ENCODE results near the gene PNPLA6. TPM values are rescaled to one million over a fixed set of nuclear protein-coding genes. Genes with fewer than 3 reads are reported as not detected.

PNPLA6 gene
- total and polyA plus RNA-seq, 2 of the 8 experiments (the other 6 are each of a cell fraction or from before 2014, with no cell fraction given), result 55.1 to 121 TPM

GRCh38 chr19:7509625-7510024 lies 25.9 kb upstream of the PNPLA6 start:
- H3K79me2 ChIP-seq (ENCODE audit: control insufficient read depth in 1 of 2, insufficient read depth in 2 of 2, low read length in 2 of 2), result no peaks in the 10 kb centered on the region
- FAIRE-seq, result peak; percentile 87
- TF ChIP-seq KDM5A (IDR thresholded peaks at IDR 0.05; ENCODE audit: low read length), result no peak
- no peak for TF ChIP-seq SRF (IDR thresholded peaks at IDR 0.05; ENCODE audit: low read depth, low read length)
- TF ChIP-seq SP2 (IDR thresholded peaks at IDR 0.05; ENCODE audit: low read length), result no peak
- no peak for TF ChIP-seq SP4 (IDR thresholded peaks at IDR 0.05; ENCODE audit: low read length)
- no peak for TF ChIP-seq ZNF274 (IDR thresholded peaks at IDR 0.05; ENCODE audit: borderline replicate concordance, extremely low read depth, low read length)
- TF ChIP-seq RXRA (IDR thresholded peaks at IDR 0.05; ENCODE audit: insufficient read depth, low read depth, low read length), result 0 out of 2 replicates have a peak, but pooled peaks have one; percentile 17
- TF ChIP-seq SIN3A (conservative IDR thresholded peaks at IDR 0.05 in 1 of 2, IDR thresholded peaks at IDR 0.05 in 1 of 2; ENCODE audit: low read depth in 1 of 2, low read length in 2 of 2), result peak; percentile 71 to 76; a peak in 3 of 4 replicates
- no peak for TF ChIP-seq USF2 (IDR thresholded peaks at IDR 0.05; ENCODE audit: low read length)
- no peak for TF ChIP-seq POU5F1 (IDR thresholded peaks at IDR 0.05; ENCODE audit: low read depth, low read length)
- TF ChIP-seq BRCA1 (IDR thresholded peaks at IDR 0.05; ENCODE audit: low read depth, low read length), result no peak
- TF ChIP-seq BCL11A (IDR thresholded peaks at IDR 0.05; ENCODE audit: low read depth in 2 of 2, low read length in 2 of 2), result no peak
- TF ChIP-seq EZH2 (IDR thresholded peaks at IDR 0.05; ENCODE audit: low read depth, low read length, severe bottlenecking), result no peak

More at GRCh38 chr19:7509625-7510024, 25.9 kb upstream of the PNPLA6 start:
- H3K23me2 ChIP-seq (ENCODE audit: low read depth, low read length), result peaks cover 8% of the 10 kb centered on the region; the same call in 1 of the 2 replicates
- no peak overlapping the region for H2AFZ ChIP-seq (ENCODE audit: low read length)
- no peak overlapping the region for H2AK5ac ChIP-seq (ENCODE audit: low read depth, low read length)
- no peak overlapping the region for H4K5ac ChIP-seq (ENCODE audit: insufficient read length, low read depth, low read length)
- H2BK15ac ChIP-seq (ENCODE audit: low read length), result no peak overlapping the region
- H3K23ac ChIP-seq (ENCODE audit: insufficient read length), result no peak overlapping the region
- H2BK12ac ChIP-seq (ENCODE audit: low read depth, low read length), result no peak overlapping the region; the same call in 1 of the 2 replicates
- no peak overlapping the region for H3K9ac ChIP-seq (replicated peaks in 1 of 4; ENCODE audit: extremely low read depth in 1 of 4, low read depth in 3 of 4, low read length in 3 of 4)
- WGBS, 2 experiments (ENCODE audit: extremely low coverage in 1 of 2, insufficient coverage in 1 of 2, insufficient read length in 1 of 2, insufficient replicate concordance in 2 of 2, low coverage in 1 of 2, low lambda C conversion rate in 2 of 2, missing lambda C conversion rate in 1 of 2), result 50% methylated on average over 3 of the region's 3 CpGs; no CpG with 5 or more reads in 1 of the 2 experiments
- no peak overlapping the region for H3K56ac ChIP-seq (replicated peaks; ENCODE audit: insufficient read length, low read depth, low read length)
- H3K14ac ChIP-seq (ENCODE audit: insufficient read length), result no peak overlapping the region
- no peak overlapping the region for H2BK5ac ChIP-seq (ENCODE audit: low read depth, low read length)
- no peak overlapping the region for H3K4ac ChIP-seq (replicated peaks; ENCODE audit: insufficient read length, low read depth, low read length)
- no peaks in the 10 kb centered on the region for H3K9me3 ChIP-seq (ENCODE audit: insufficient read depth in 2 of 2, low read depth in 1 of 2, low read length in 1 of 2)
- no peaks in the 10 kb centered on the region for H3K79me1 ChIP-seq (ENCODE audit: low read depth, low read length)
- no peak overlapping the region for H3K4me3 ChIP-seq (ENCODE audit: extremely low read depth in 1 of 4, insufficient read depth in 2 of 4, low read depth in 3 of 4, low read length in 4 of 4)
- no peaks in the 10 kb centered on the region for H3K36me3 ChIP-seq (ENCODE audit: control insufficient read depth in 2 of 4, insufficient read depth in 4 of 4, low read length in 3 of 4)
- H3K27me3 ChIP-seq (replicated peaks in 1 of 4; ENCODE audit: control insufficient read depth in 3 of 4, extremely low read depth in 1 of 4, insufficient read depth in 3 of 4, low read length in 3 of 4), result peaks cover 0 to 6% (median 4%) of the 10 kb centered on the region in 4 experiments; a peak in 1 of 7 replicates
- H3K4me1 ChIP-seq (replicated peaks in 1 of 4; ENCODE audit: control insufficient read depth in 3 of 4, insufficient read depth in 4 of 4, low read length in 3 of 4), result peaks cover 0 to 16% (median 12%) of the 10 kb centered on the region in 4 experiments; a peak in 5 of 7 replicates
- H3K18ac ChIP-seq (ENCODE audit: extremely low read depth, low read length), result no peak overlapping the region
- no peak overlapping the region for H2BK20ac ChIP-seq (ENCODE audit: low read length)
- POLR2A ChIA-PET (ENCODE audit: partially characterized antibody), result no interaction called here
- H4K8ac ChIP-seq (ENCODE audit: extremely low read depth, insufficient read depth, low read length), result no peak overlapping the region
- H4K91ac ChIP-seq (replicated peaks; ENCODE audit: insufficient read length, low read length), result no peak overlapping the region
- no peak overlapping the region for H3K4me2 ChIP-seq (ENCODE audit: insufficient read depth in 1 of 2, low read depth in 2 of 2, low read length in 2 of 2)
- no peak overlapping the region for H3K27ac ChIP-seq (ENCODE audit: low read depth, low read length)
- H2BK120ac ChIP-seq (replicated peaks; ENCODE audit: low read depth, low read length), result no peak overlapping the region
- H4K20me1 ChIP-seq (replicated peaks in 1 of 2; ENCODE audit: control insufficient read depth in 1 of 2, insufficient read depth in 2 of 2, low read length in 2 of 2), result no peaks in the 10 kb centered on the region
- CTCF ChIA-PET (ENCODE audit: partially characterized antibody), result interaction anchor here (0.6 to 2.2 kb wide), 3 partner anchors 12 to 128 kb away, joined by 3 to 9 read pairs (median 3); a partner anchor contains a TSS
- peak in 1 of 2 experiments; percentile 67 for DNase-seq (ENCODE audit: low read depth in 1 of 2, low spot score in 2 of 2)

Data from H1 (cell line).